ENCODE data around the gene SMURF2.
"Not testable (repeated sequence)": the region's sequence is repeated elsewhere in the genome, so short reads cannot be mapped to it uniquely, and the experiment has no call there.

DNA sequence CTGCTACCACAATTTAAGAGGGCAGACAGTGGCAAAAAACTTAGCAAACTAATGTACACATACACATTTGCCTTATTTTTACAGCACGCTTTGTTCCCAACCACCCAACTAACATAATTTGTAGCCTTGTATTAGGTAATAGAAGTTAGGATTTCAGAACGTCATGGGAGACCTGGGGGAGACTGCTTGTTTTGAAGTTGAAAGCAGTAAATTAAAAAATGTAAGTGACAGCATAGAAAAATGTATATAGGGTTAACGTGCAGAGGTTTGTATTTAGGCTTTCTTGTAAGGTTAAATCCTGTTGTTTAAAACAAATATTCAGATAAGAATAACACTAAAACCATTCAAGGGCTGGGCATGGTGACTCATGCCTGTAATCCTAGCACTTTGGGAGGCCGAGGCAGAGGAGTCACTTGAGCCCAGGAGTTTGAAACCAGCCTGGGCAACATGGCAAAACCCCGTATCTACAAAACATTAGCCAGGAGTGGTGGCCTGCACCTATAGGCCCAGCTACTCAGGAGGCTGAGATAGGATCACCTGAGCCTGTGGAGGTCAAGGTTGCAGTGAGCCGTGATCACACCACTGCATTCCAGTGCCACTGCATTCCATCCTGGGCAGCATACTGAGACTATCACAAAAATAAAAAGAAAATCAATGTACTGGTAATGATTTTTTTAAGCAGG, 2.3 kb upstream of the SMURF2 start:
- TF ChIP-seq POLR2AphosphoS5, CTCF, POLR2A (IDR thresholded peaks at IDR 0.05): not testable (repeated sequence)

Measured in breast epithelium (tissue), 3 donors.